Muscle of leg (tissue), 11 donors: ENCODE results near the gene ANKIB1. TPM values are rescaled to one million over a fixed set of nuclear protein-coding genes. Genes with fewer than 3 reads are reported as not detected.
"Not testable (repeated sequence)": the region's sequence is repeated elsewhere in the genome, so short reads cannot be mapped to it uniquely, and the experiment has no call there.

Source experiments
- DNase-seq: peaks from one replicate; pipeline ENCODE4 v3.0.0; 2013
- H3K27ac ChIP-seq: one replicate; pipeline ENCODE4 v1.5.1; 2013; ENCODE audit warnings: mild to moderate bottlenecking, low read length, control low read depth
- H3K27me3 ChIP-seq: one replicate; pipeline ENCODE4 v1.6.1; 2013; ENCODE audit warnings: low read length; ENCODE audit not compliant: control insufficient read depth, insufficient read depth
- H3K36me3 ChIP-seq: one replicate; pipeline ENCODE4 v1.6.1; 2013; ENCODE audit warnings: low read length; ENCODE audit not compliant: control insufficient read depth, insufficient read depth
- H3K4me1 ChIP-seq: one replicate; pipeline ENCODE4 v1.6.1; 2013; ENCODE audit warnings: low read length; ENCODE audit not compliant: control insufficient read depth, insufficient read depth
- H3K4me3 ChIP-seq: one replicate; pipeline ENCODE4 v1.5.1; 2013; ENCODE audit warnings: low read length, control low read depth
- H3K9me3 ChIP-seq: replicated peaks from 2 replicates; pipeline ENCODE4 v1.6.1; 2013; ENCODE audit warnings: low read depth, low read length; ENCODE audit not compliant: control insufficient read depth
- WGBS: methylation state at CpG from one replicate; pipeline ENCODE4 v1.1.5; 2013; ENCODE audit warnings: missing lambda C conversion rate; ENCODE audit not compliant: insufficient coverage; 5-methylcytosine and 5-hydroxymethylcytosine counted together
- polyA plus RNA-seq, 8 donors: library from polyadenylated mRNA; unstranded; fragments of 120-200 nt; gene quantifications; one replicate each; pipeline versions ENCODE4 v1.2.1 to v1.2.3, GENCODE V29; 2013; ENCODE audit warnings: inconsistent platforms in 1 of 8, low replicate concordance in 1 of 8; ENCODE audit not compliant: insufficient read length in 8 of 8, insufficient read depth in 1 of 8
- total RNA-seq: library from RNA; stranded (reverse); fragments of 120-200 nt; gene quantifications from one replicate; pipeline ENCODE4 v1.2.4, GENCODE V29; 2013

The ANKIB1 gene
- total and polyA plus RNA-seq, 9 donors, result 15.0 to 31.5 (median 23.8) TPM

DNA sequence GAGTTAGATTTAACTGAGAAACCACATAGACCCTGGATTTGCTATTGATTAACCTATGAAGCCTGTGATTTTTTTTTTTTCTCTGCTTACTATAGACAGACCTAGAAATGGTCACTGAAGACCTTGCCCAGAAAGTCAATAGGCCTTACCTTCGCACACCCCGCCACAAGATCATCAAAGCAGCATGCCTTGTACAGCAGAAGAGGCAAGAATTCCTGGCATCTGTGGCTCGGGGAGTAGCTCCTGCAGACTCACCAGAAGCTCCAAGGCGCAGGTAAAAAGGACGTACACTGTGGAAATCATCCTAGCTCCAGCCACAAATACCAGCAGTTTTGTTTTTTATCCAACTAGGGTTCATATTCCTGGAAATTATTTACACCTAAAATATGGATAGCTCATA is 145.3 kb downstream of the ANKIB1 start:
- peaks cover 3% of the 10 kb centered on the region for H3K36me3 ChIP-seq
- no peaks in the 10 kb centered on the region for H3K9me3 ChIP-seq
- 69% methylated on average over 3 of the region's 5 CpGs for WGBS
- H3K4me3 ChIP-seq, result no peak overlapping the region
- no peaks in the 10 kb centered on the region for H3K4me1 ChIP-seq
- no peaks in the 10 kb centered on the region for H3K27me3 ChIP-seq
- no peak for DNase-seq
- no peak overlapping the region for H3K27ac ChIP-seq

DNA sequence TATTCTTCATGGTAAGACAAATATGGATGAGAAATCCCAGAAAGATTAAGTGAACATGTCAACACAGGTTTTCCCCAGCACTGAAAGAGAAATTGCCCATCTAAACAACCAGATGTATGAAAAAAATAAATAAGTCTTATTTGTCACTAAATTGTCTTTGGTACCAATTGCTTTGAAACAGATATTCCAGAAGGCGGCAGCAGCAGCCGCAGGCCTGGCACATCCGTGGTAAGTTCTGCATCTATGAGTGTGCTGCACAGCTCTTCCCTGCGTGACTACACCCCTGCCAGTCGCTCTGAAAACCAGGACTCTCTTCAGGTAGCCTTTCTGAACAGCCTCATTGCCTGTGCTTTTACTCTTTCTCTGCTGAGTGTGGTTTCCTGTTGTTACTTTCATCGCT is 151.8 kb downstream of the ANKIB1 start:
- Histone ChIP-seq H3K4me3 (no peak overlapping the region), H3K27ac (no peak overlapping the region), H3K9me3 (no peaks in the 10 kb centered on the region), H3K36me3 (peaks cover 14% of the 10 kb centered on the region), H3K4me1 (no peaks in the 10 kb centered on the region), H3K27me3 (no peaks in the 10 kb centered on the region)
- WGBS, result 94% methylated on average over 4 of the region's 6 CpGs
- DNase-seq, result no peak

DNA sequence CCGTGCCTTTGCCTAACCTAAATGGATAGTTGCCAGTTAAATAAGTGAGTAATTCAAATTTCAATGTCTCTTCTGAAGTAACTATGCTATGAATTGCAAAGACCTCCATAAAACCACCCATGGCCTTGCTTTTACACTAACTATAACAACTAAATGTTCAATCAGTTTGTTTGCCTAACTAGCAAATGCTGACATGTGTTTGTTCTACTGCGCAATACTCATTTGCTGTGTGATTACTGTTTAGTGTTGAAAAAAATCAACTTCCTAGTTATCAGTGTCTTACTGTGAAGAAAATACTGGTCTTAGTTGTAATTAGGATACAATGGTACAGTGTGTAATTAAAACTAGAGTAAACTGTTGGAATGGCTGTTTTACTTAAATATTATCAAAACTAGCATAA is 154.2 kb downstream of the ANKIB1 start:
- H3K27me3 ChIP-seq, result no peaks in the 10 kb centered on the region
- H3K4me3 ChIP-seq, result no peak overlapping the region
- no peaks in the 10 kb centered on the region for H3K9me3 ChIP-seq
- H3K27ac ChIP-seq, result no peak overlapping the region
- H3K36me3 ChIP-seq, result peaks cover 14% of the 10 kb centered on the region
- no peak for DNase-seq
- H3K4me1 ChIP-seq, result no peaks in the 10 kb centered on the region
- no CpG with 5 or more reads among the region's 2 CpGs for WGBS

DNA sequence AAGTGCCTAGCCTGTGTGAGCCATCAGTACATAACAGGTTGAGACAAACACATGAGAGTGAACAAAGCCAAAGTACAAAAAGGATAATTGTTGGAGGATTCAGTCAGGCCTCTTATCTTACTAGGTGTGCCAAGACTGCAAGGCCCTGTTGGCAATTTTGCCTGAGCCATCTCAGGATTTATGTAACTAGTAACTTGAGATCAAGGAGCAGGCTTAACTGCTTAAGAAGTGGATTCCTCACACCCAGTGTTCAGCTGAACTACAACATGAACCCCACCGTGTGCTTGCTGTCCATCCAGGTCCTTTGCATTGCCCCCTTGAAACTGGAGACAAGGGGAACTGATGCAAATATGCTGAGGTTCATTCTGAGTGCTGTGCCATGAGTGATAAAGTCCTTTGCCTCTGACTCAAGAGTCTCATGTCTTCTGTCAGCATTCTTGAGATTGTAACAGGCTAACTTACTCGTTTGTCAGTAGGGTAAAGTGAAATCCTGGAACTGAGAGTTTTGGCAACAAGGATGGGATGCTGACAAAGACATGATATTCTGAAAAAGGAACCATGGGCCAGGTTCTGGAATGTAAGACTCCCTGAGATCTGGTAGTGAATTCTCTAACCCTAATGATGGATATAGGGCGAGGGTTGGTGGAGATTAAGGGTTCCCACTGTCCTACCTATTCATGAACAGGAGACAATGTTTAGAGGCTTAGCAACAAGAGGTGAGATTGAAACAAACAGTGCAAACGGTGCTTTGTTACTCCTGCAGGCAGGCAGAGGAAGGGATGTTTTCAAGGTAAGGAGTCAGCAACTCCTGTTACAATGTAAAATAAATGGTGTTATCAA is 157.4 kb downstream of the ANKIB1 start:
- H3K9me3 ChIP-seq, result no peaks in the 10 kb centered on the region
- peaks cover 9% of the 10 kb centered on the region for H3K36me3 ChIP-seq
- WGBS, result 38% methylated on average over 2 of the region's 4 CpGs
- DNase-seq, result peak; percentile 16
- no peaks in the 10 kb centered on the region for H3K4me1 ChIP-seq
- no peak overlapping the region for H3K4me3 ChIP-seq
- no peaks in the 10 kb centered on the region for H3K27me3 ChIP-seq
- H3K27ac ChIP-seq, result no peak overlapping the region

DNA sequence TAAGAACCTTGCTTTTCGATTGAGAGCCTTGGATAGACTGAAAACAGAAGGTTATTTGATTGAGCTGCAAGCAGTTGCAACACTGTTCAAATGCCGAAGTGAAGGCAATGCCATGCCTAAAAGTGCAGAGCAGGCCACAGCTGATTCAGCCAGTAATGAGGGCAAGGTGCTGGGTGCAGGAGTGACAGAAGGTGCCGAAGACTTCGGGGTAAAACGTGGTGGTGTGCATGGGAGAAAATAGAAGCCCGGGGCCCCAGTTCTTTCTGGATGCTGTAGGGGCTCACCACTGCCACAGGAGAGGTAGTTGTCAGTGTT is 157.9 kb downstream of the ANKIB1 start:
- H3K4me1 ChIP-seq, result no peaks in the 10 kb centered on the region
- DNase-seq, result no peak
- no peak overlapping the region for H3K27ac ChIP-seq
- H3K9me3 ChIP-seq, result no peaks in the 10 kb centered on the region
- WGBS, result 91% methylated on average over 6 of the region's 6 CpGs
- H3K36me3 ChIP-seq, result peaks cover 3% of the 10 kb centered on the region
- no peak overlapping the region for H3K4me3 ChIP-seq
- H3K27me3 ChIP-seq, result no peaks in the 10 kb centered on the region

DNA sequence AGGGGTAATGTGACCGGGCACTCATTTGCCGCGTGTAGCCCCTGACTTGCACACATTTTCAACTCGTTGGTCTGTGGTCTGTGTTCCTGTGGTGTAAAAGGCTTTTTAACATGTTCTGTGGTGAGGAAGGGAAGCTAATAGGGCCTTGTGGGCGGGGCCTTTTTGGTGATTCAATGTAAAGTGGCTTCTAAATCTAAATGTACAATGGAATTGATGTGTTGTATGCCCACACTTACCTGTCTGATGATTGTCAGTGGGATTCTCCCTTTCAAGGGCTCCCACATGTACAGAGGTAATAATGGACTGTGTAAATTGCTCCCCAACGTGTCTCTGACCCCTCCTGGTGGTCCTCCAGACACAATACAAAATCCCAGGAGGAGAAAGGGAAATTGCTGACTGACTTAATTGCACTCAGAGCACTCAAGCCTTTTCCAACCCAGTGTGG is 158.4 kb downstream of the ANKIB1 start:
- WGBS, result no CpG with 5 or more reads among the region's 6 CpGs
- Histone ChIP-seq H3K27me3 (no peaks in the 10 kb centered on the region), H3K4me3 (no peak overlapping the region), H3K9me3 (no peaks in the 10 kb centered on the region), H3K4me1 (no peaks in the 10 kb centered on the region), H3K36me3 (peaks cover 2% of the 10 kb centered on the region), H3K27ac (no peak overlapping the region)
- DNase-seq, result no peak

DNA sequence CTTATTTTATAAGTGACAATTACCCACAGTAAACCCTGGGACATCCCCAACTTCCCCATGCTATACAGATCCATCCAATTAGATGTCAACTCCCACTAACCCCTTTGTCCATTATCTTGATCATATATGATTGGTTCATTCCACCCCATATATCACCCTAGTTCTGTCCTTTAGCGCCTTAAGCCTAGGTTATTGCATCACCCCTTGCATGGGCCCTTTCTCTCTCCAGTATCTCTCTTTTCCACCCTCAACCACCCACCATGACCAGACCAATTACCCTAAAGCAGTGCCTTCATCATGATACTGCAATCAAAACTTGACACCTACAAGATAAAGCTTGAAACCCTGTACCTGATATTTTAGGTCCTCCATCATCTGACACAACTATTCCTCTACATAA is 163.6 kb downstream of the ANKIB1 start:
- no peaks in the 10 kb centered on the region for H3K4me1 ChIP-seq
- no peak for DNase-seq
- 88% methylated on average over 1 of the region's 1 CpG for WGBS
- H3K4me3 ChIP-seq, result no peak overlapping the region
- no peaks in the 10 kb centered on the region for H3K9me3 ChIP-seq
- H3K27me3 ChIP-seq, result peaks cover 2% of the 10 kb centered on the region
- no peak overlapping the region for H3K27ac ChIP-seq
- H3K36me3 ChIP-seq, result no peaks in the 10 kb centered on the region

DNA sequence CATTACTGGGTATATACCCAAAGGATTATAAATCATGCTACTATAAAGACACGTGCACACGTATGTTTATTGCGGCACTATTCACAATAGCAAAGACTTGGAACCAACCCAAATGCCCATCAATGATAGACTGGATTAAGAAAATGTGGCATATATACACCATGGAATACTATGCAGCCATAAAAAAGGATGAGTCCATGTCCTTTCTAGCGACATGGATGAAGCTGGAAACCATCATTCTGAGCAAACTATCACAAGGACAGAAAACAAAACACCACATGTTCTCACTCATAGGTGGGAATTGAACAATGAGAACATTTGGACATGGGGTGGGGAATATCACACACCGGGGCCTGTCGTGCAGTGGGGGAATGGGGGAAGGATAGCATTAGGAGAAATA is 164.4 kb downstream of the ANKIB1 start:
- not testable (repeated sequence) for DNase-seq, H3K4me3 ChIP-seq, H3K27me3 ChIP-seq, H3K4me1 ChIP-seq, H3K27ac ChIP-seq, H3K36me3 ChIP-seq, H3K9me3 ChIP-seq
- WGBS, result no CpG with 5 or more reads among the region's 6 CpGs

DNA sequence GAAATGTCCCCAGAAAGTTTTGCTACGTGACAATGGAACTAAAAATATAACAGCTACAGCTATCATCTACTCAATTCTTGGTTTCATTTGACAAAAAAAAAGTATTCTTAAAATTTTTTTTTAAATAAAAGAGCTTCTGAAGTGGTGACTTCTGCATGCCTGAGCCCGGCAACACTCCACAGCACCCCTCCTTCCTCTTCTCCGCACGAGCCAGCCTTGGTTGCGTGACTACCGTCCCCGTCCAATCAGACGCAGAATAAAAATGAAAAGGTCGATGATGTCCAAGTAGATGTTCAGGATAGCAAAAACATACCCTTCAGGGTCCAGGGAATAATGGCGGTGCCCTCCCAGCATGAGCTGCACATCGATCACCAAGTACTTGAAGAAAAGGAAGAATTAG is 167.0 kb downstream of the ANKIB1 start:
- DNase-seq, result no peak
- Histone ChIP-seq H3K4me1 (no peaks in the 10 kb centered on the region), H3K27me3 (peaks cover 2% of the 10 kb centered on the region), H3K4me3 (no peak overlapping the region), H3K9me3 (no peaks in the 10 kb centered on the region), H3K36me3 (no peaks in the 10 kb centered on the region), H3K27ac (no peak overlapping the region)
- 78% methylated on average over 3 of the region's 11 CpGs for WGBS

DNA sequence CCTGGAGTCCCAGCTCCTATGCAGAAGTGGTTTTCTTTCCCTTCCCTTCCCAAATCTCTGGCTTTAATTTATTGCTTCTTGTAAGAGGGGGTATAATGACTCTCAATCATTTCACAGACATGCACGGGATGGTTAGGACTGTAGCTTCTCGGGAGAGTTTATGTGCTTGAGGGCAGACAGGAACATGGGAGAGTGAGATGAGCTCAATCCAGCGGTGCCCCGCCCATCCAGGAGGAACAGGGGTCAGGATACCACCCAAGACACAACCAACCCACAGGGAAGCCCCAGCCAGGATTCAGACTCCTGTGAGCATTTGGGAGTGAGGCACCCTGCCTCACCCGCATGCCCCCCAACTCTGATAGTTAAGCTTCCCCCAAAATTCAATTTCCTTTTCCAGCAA is 167.8 kb downstream of the ANKIB1 start:
- no peak for DNase-seq
- H3K4me3 ChIP-seq, result no peak overlapping the region
- no peak overlapping the region for H3K27ac ChIP-seq
- peaks cover 2% of the 10 kb centered on the region for H3K27me3 ChIP-seq
- WGBS, result 83% methylated on average over 1 of the region's 5 CpGs
- no peaks in the 10 kb centered on the region for H3K4me1 ChIP-seq
- no peaks in the 10 kb centered on the region for H3K36me3 ChIP-seq
- H3K9me3 ChIP-seq, result no peaks in the 10 kb centered on the region

DNA sequence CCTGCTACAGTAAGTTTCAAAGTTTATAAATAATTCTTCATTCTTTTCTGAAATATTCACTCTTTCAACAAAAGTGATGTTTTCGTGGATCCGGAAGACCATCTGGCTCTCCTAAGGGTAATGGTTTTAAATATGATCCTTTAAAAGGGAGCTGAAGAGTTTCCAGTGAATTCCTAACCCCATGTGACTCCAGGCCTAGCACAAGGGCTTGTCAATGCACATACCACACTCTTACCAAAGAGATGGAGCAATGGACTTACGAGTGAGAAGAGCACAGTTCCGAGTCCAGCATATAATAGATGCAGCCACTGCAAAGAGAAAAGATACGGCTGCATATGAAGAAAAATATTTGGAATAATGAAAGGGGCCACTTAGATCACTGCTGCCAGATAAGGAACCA is 169.5 kb downstream of the ANKIB1 start:
- Histone ChIP-seq H3K27me3 (peaks cover 2% of the 10 kb centered on the region), H3K9me3 (no peaks in the 10 kb centered on the region), H3K36me3 (no peaks in the 10 kb centered on the region), H3K4me3 (no peak overlapping the region), H3K27ac (no peak overlapping the region), H3K4me1 (no peaks in the 10 kb centered on the region)
- no peak for DNase-seq
- 87% methylated on average over 3 of the region's 5 CpGs for WGBS
